ENCODE data around the gene NOTCH3.

Gene NOTCH3

GRCh38 chr19:15201374-15202023 lies 704 bp upstream of the NOTCH3 start:
- H3K4me1 ChIP-seq (ENCODE audit: control insufficient read depth, insufficient read depth, low read length) = peaks cover 7% of the 10 kb centered on the region
- H3K4me3 ChIP-seq (ENCODE audit: low read depth, low read length) = peak overlapping the region; percentile 50
- H3K9me3 ChIP-seq (ENCODE audit: control insufficient read depth, insufficient read depth, low read length) = no peaks in the 10 kb centered on the region
- H3K36me3 ChIP-seq (ENCODE audit: control insufficient read depth, insufficient read depth, low read length) = peaks cover 5% of the 10 kb centered on the region
- no peaks in the 10 kb centered on the region for H3K27me3 ChIP-seq (ENCODE audit: control insufficient read depth, insufficient read depth, low read length)
- no peak overlapping the region for H3K9ac ChIP-seq (ENCODE audit: low read depth, low read length)

GRCh38 chr19:15199661-15200552 lies 888 bp downstream of the NOTCH3 start:
- H3K4me3 ChIP-seq (ENCODE audit: low read depth, low read length) = peak overlapping the region; percentile 91
- H3K9me3 ChIP-seq (ENCODE audit: control insufficient read depth, insufficient read depth, low read length) = no peaks in the 10 kb centered on the region
- H3K9ac ChIP-seq (ENCODE audit: low read depth, low read length) = peak overlapping the region; percentile 79

GRCh38 chr19:15198951-15199660 lies 1.7 kb downstream of the NOTCH3 start:
- H3K4me1 ChIP-seq (ENCODE audit: control insufficient read depth, insufficient read depth, low read length) = peaks cover 8% of the 10 kb centered on the region
- H3K9ac ChIP-seq (ENCODE audit: low read depth, low read length) = peak overlapping the region; percentile 19
- H3K27me3 ChIP-seq (ENCODE audit: control insufficient read depth, insufficient read depth, low read length) = no peaks in the 10 kb centered on the region
- H3K9me3 ChIP-seq (ENCODE audit: control insufficient read depth, insufficient read depth, low read length) = no peaks in the 10 kb centered on the region
- peaks cover 5% of the 10 kb centered on the region for H3K36me3 ChIP-seq (ENCODE audit: control insufficient read depth, insufficient read depth, low read length)
- peak overlapping the region; percentile 76 for H3K4me3 ChIP-seq (ENCODE audit: low read depth, low read length)

More at GRCh38 chr19:15199661-15200552, 888 bp downstream of the NOTCH3 start:
- Histone ChIP-seq H3K36me3 (ENCODE audit: control insufficient read depth, insufficient read depth, low read length) (peaks cover 5% of the 10 kb centered on the region), H3K27me3 (ENCODE audit: control insufficient read depth, insufficient read depth, low read length) (no peaks in the 10 kb centered on the region), H3K4me1 (ENCODE audit: control insufficient read depth, insufficient read depth, low read length) (peaks cover 8% of the 10 kb centered on the region)

- no peak overlapping the region for H3K9ac ChIP-seq (ENCODE audit: low read depth, low read length)
- H3K4me3 ChIP-seq (ENCODE audit: low read depth, low read length) = no peak overlapping the region
- peaks cover 5% of the 10 kb centered on the region for H3K36me3 ChIP-seq (ENCODE audit: control insufficient read depth, insufficient read depth, low read length)
- H3K9me3 ChIP-seq (ENCODE audit: control insufficient read depth, insufficient read depth, low read length) = no peaks in the 10 kb centered on the region
- no peaks in the 10 kb centered on the region for H3K27me3 ChIP-seq (ENCODE audit: control insufficient read depth, insufficient read depth, low read length)
- H3K4me1 ChIP-seq (ENCODE audit: control insufficient read depth, insufficient read depth, low read length) = peaks cover 8% of the 10 kb centered on the region
These were observed 2.9 kb downstream of the NOTCH3 start for GRCh38 chr19:15197942-15198341.

GRCh38 chr19:15197275-15197941 lies 3.4 kb downstream of the NOTCH3 start:
- no peaks in the 10 kb centered on the region for H3K27me3 ChIP-seq (ENCODE audit: control insufficient read depth, insufficient read depth, low read length)

GRCh38 chr19:15196360-15197005 lies 4.3 kb downstream of the NOTCH3 start:
- Histone ChIP-seq H3K27me3 (ENCODE audit: control insufficient read depth, insufficient read depth, low read length) (no peaks in the 10 kb centered on the region), H3K4me3 (ENCODE audit: low read depth, low read length) (peak overlapping the region; percentile 19), H3K36me3 (ENCODE audit: control insufficient read depth, insufficient read depth, low read length) (peaks cover 16% of the 10 kb centered on the region), H3K9me3 (ENCODE audit: control insufficient read depth, insufficient read depth, low read length) (no peaks in the 10 kb centered on the region), H3K9ac (ENCODE audit: low read depth, low read length) (no peak overlapping the region), H3K4me1 (ENCODE audit: control insufficient read depth, insufficient read depth, low read length) (peaks cover 8% of the 10 kb centered on the region)

More at GRCh38 chr19:15197275-15197941, 3.4 kb downstream of the NOTCH3 start:
- Histone ChIP-seq H3K4me1 (ENCODE audit: control insufficient read depth, insufficient read depth, low read length) (peaks cover 8% of the 10 kb centered on the region), H3K9me3 (ENCODE audit: control insufficient read depth, insufficient read depth, low read length) (no peaks in the 10 kb centered on the region), H3K36me3 (ENCODE audit: control insufficient read depth, insufficient read depth, low read length) (peaks cover 7% of the 10 kb centered on the region), H3K4me3 (ENCODE audit: low read depth, low read length) (no peak overlapping the region), H3K9ac (ENCODE audit: low read depth, low read length) (no peak overlapping the region)

- H3K27me3 ChIP-seq (ENCODE audit: control insufficient read depth, insufficient read depth, low read length) = no peaks in the 10 kb centered on the region
- peaks cover 22% of the 10 kb centered on the region for H3K36me3 ChIP-seq (ENCODE audit: control insufficient read depth, insufficient read depth, low read length)
- H3K9ac ChIP-seq (ENCODE audit: low read depth, low read length) = no peak overlapping the region
- H3K4me1 ChIP-seq (ENCODE audit: control insufficient read depth, insufficient read depth, low read length) = peaks cover 8% of the 10 kb centered on the region
- H3K9me3 ChIP-seq (ENCODE audit: control insufficient read depth, insufficient read depth, low read length) = no peaks in the 10 kb centered on the region
- H3K4me3 ChIP-seq (ENCODE audit: low read depth, low read length) = peak overlapping the region; percentile 50
These were observed 5.1 kb downstream of the NOTCH3 start for GRCh38 chr19:15195371-15196334.

- H3K9me3 ChIP-seq (ENCODE audit: control insufficient read depth, insufficient read depth, low read length) = no peaks in the 10 kb centered on the region
- peak overlapping the region; percentile 50 for H3K4me3 ChIP-seq (ENCODE audit: low read depth, low read length)
- no peaks in the 10 kb centered on the region for H3K27me3 ChIP-seq (ENCODE audit: control insufficient read depth, insufficient read depth, low read length)
- peaks cover 28% of the 10 kb centered on the region for H3K36me3 ChIP-seq (ENCODE audit: control insufficient read depth, insufficient read depth, low read length)
- peaks cover 8% of the 10 kb centered on the region for H3K4me1 ChIP-seq (ENCODE audit: control insufficient read depth, insufficient read depth, low read length)
- peak overlapping the region; percentile 9 for H3K9ac ChIP-seq (ENCODE audit: low read depth, low read length)
These were observed 5.9 kb downstream of the NOTCH3 start for GRCh38 chr19:15194938-15195337.

- Histone ChIP-seq H3K4me1 (ENCODE audit: control insufficient read depth, insufficient read depth, low read length) (peaks cover 2% of the 10 kb centered on the region), H3K9ac (ENCODE audit: low read depth, low read length) (no peak overlapping the region), H3K9me3 (ENCODE audit: control insufficient read depth, insufficient read depth, low read length) (no peaks in the 10 kb centered on the region), H3K36me3 (ENCODE audit: control insufficient read depth, insufficient read depth, low read length) (peaks cover 42% of the 10 kb centered on the region), H3K27me3 (ENCODE audit: control insufficient read depth, insufficient read depth, low read length) (no peaks in the 10 kb centered on the region), H3K4me3 (ENCODE audit: low read depth, low read length) (no peak overlapping the region)
These were observed 8.8 kb downstream of the NOTCH3 start for GRCh38 chr19:15191982-15192381.

GRCh38 chr19:15191514-15191913 lies 9.3 kb downstream of the NOTCH3 start:
- H3K36me3 ChIP-seq (ENCODE audit: control insufficient read depth, insufficient read depth, low read length) = peaks cover 47% of the 10 kb centered on the region
- H3K9me3 ChIP-seq (ENCODE audit: control insufficient read depth, insufficient read depth, low read length) = no peaks in the 10 kb centered on the region

More at GRCh38 chr19:15191514-15191913, 9.3 kb downstream of the NOTCH3 start:
- peaks cover 1% of the 10 kb centered on the region for H3K4me1 ChIP-seq (ENCODE audit: control insufficient read depth, insufficient read depth, low read length)
- H3K27me3 ChIP-seq (ENCODE audit: control insufficient read depth, insufficient read depth, low read length) = no peaks in the 10 kb centered on the region
- H3K4me3 ChIP-seq (ENCODE audit: low read depth, low read length) = no peak overlapping the region
- no peak overlapping the region for H3K9ac ChIP-seq (ENCODE audit: low read depth, low read length)

All from iPS-15b (cell line).